ENCODE results near the gene CCDC85B. TPM values are rescaled to one million over a fixed set of nuclear protein-coding genes. Genes with fewer than 3 reads are reported as not detected.

The CCDC85B gene
- polyA plus RNA-seq, 3 donors, result 20.8 to 35.2 (median 24.4) TPM

GRCh38 chr11:65934014-65934413 lies 43.5 kb downstream of the CCDC85B start:
- Histone ChIP-seq H3K27ac (ENCODE audit: low read depth in 1 of 2, low read length in 2 of 2) (no peak overlapping the region), H3K4me1 (ENCODE audit: control insufficient read depth in 1 of 2, insufficient read depth in 2 of 2, low read length in 2 of 2) (peaks cover 0 to under 1% of the 10 kb centered on the region in 2 donors), H3K79me2 (ENCODE audit: insufficient read depth, low read length) (no peaks in the 10 kb centered on the region), H3K4me3 (replicated peaks in 1 of 3; ENCODE audit: low read depth in 2 of 3, low read length in 3 of 3) (no peak overlapping the region), H3K27me3 (ENCODE audit: control insufficient read depth in 2 of 2, insufficient read depth in 2 of 2, low read length in 2 of 2) (no peaks in the 10 kb centered on the region), H3K9me3 (replicated peaks in 1 of 2; ENCODE audit: control insufficient read depth in 1 of 2, insufficient read depth in 1 of 2, low read length in 2 of 2) (no peaks in the 10 kb centered on the region), H2AFZ (ENCODE audit: insufficient read depth, low read depth, low read length, poor library complexity, severe bottlenecking) (no peak overlapping the region), H3K36me3 (replicated peaks in 1 of 2; ENCODE audit: control insufficient read depth in 1 of 2, insufficient read depth in 2 of 2, low read length in 2 of 2) (no peaks in the 10 kb centered on the region), H3K9ac (ENCODE audit: insufficient read depth, low read length, poor library complexity, severe bottlenecking) (no peak overlapping the region), H3K4me2 (replicated peaks; ENCODE audit: extremely low read depth, low read length, poor library complexity, severe bottlenecking) (no peak overlapping the region), H4K20me1 (ENCODE audit: insufficient read depth, low read length) (no peaks in the 10 kb centered on the region)
- intact Hi-C loops (cut with micrococcal nuclease), result no loop called here
- Mint-ChIP-seq H3K36me3 (no peaks in the 10 kb centered on the region), H3K9me3 (peaks cover 0 to 5% (median 0%) of the 10 kb centered on the region in 7 donors), H3K27me3 (ENCODE audit: low read depth in 3 of 3) (peaks cover 1 to 11% (median 3%) of the 10 kb centered on the region in 3 donors), H3K4me1 (peaks cover 12% of the 10 kb centered on the region), H3K27ac (no peak overlapping the region), H3K4me3 (no peak overlapping the region)
- no CpG with 5 or more reads among the region's 4 CpGs for WGBS (ENCODE audit: insufficient coverage)
- no peak for TF ChIP-seq CTCF (IDR thresholded peaks at IDR 0.05)
- DNase-seq, result no peak

- Histone ChIP-seq H3K9me3 (replicated peaks in 1 of 2; ENCODE audit: control insufficient read depth in 1 of 2, insufficient read depth in 1 of 2, low read length in 2 of 2) (no peaks in the 10 kb centered on the region), H3K9ac (ENCODE audit: insufficient read depth, low read length, poor library complexity, severe bottlenecking) (no peak overlapping the region), H4K20me1 (ENCODE audit: insufficient read depth, low read length) (no peaks in the 10 kb centered on the region), H3K4me2 (replicated peaks; ENCODE audit: extremely low read depth, low read length, poor library complexity, severe bottlenecking) (no peak overlapping the region), H3K27me3 (ENCODE audit: control insufficient read depth in 2 of 2, insufficient read depth in 2 of 2, low read length in 2 of 2) (no peaks in the 10 kb centered on the region), H3K27ac (ENCODE audit: low read depth in 1 of 2, low read length in 2 of 2) (no peak overlapping the region), H2AFZ (ENCODE audit: insufficient read depth, low read depth, low read length, poor library complexity, severe bottlenecking) (no peak overlapping the region), H3K4me1 (ENCODE audit: control insufficient read depth in 1 of 2, insufficient read depth in 2 of 2, low read length in 2 of 2) (peaks cover 27 to 30% of the 10 kb centered on the region in 2 donors), H3K36me3 (replicated peaks in 1 of 2; ENCODE audit: control insufficient read depth in 1 of 2, insufficient read depth in 2 of 2, low read length in 2 of 2) (no peaks in the 10 kb centered on the region), H3K4me3 (replicated peaks in 1 of 3; ENCODE audit: low read depth in 2 of 3, low read length in 3 of 3) (no peak overlapping the region), H3K79me2 (ENCODE audit: insufficient read depth, low read length) (no peaks in the 10 kb centered on the region)
- intact Hi-C loops (cut with micrococcal nuclease), result no loop called here
- Mint-ChIP-seq H3K27ac (no peak overlapping the region), H3K36me3 (no peaks in the 10 kb centered on the region), H3K4me3 (no peak overlapping the region), H3K9me3 (peaks cover 0 to 9% (median 0%) of the 10 kb centered on the region in 7 donors), H3K27me3 (ENCODE audit: low read depth in 3 of 3) (peaks cover 1 to 11% (median 1%) of the 10 kb centered on the region in 3 donors), H3K4me1 (peaks cover 33% of the 10 kb centered on the region)
- 58% methylated on average over 3 of the region's 4 CpGs for WGBS (ENCODE audit: insufficient coverage)
- TF ChIP-seq CTCF (IDR thresholded peaks at IDR 0.05), result no peak
- no peak for DNase-seq
These were observed 47.3 kb downstream of the CCDC85B start for GRCh38 chr11:65937766-65938165.

Other genes starting within 250 kb of the CCDC85B start
- gene RELA, start 227.8 kb upstream of the CCDC85B start, polyA plus RNA-seq, result 10 to 100 TPM; 21.3 to 67.9 (median 30.9) TPM
- gene KAT5, start 178.4 kb upstream of the CCDC85B start, polyA plus RNA-seq, result 10 to 100 TPM; 32.5 to 48.7 (median 33.1) TPM
- gene RNASEH2C, start 169.9 kb upstream of the CCDC85B start, polyA plus RNA-seq, result 100 to 1,000 TPM in 1 of 3 donors, 10 to 100 TPM in 2; 33.3 to 131 (median 95.2) TPM
- gene AP5B1, start 109.7 kb upstream of the CCDC85B start, polyA plus RNA-seq, result 10 to 100 TPM; 33.7 to 46.4 (median 35.1) TPM
- under 1 TPM in 1 of 3 donors, not detected in 2; 0.08 TPM for gene OVOL1, start 103.6 kb upstream of the CCDC85B start, polyA plus RNA-seq
- under 1 TPM; 0.07 to 0.40 (median 0.12) TPM for gene SNX32, start 56.7 kb upstream of the CCDC85B start, polyA plus RNA-seq
- 1,000 to 10,000 TPM; 1,281 to 2,233 (median 1,889) TPM for gene CFL1, start 32.5 kb upstream of the CCDC85B start, polyA plus RNA-seq
- gene MUS81, start 30.2 kb upstream of the CCDC85B start, polyA plus RNA-seq, result 10 to 100 TPM; 15.0 to 87.5 (median 16.4) TPM
- gene EFEMP2, start 17.9 kb upstream of the CCDC85B start, polyA plus RNA-seq, result 10 to 100 TPM in 1 of 3 donors, under 1 TPM in 1, not detected in 1; 0.44 to 14.7 TPM
- 1 to 10 TPM in 1 of 3 donors, under 1 TPM in 2; 0.71 to 1.3 (median 0.78) TPM for gene CTSW, start 10.8 kb upstream of the CCDC85B start, polyA plus RNA-seq
- 100 to 1,000 TPM in 2 of 3 donors, 10 to 100 TPM in 1; 79.1 to 109 (median 101) TPM for gene FIBP, start 2.2 kb upstream of the CCDC85B start, polyA plus RNA-seq
- 10 to 100 TPM in 1 of 3 donors, 1 to 10 TPM in 2; 2.5 to 28.2 (median 2.5) TPM for gene FOSL1, start 9.7 kb downstream of the CCDC85B start, polyA plus RNA-seq
- 10 to 100 TPM; 21.8 to 31.5 (median 22.8) TPM for gene C11orf68, start 28.4 kb downstream of the CCDC85B start, polyA plus RNA-seq
- gene DRAP1, start 28.8 kb downstream of the CCDC85B start, polyA plus RNA-seq, result 10 to 100 TPM; 68.3 to 97.2 (median 72.1) TPM
- under 1 TPM in 2 of 3 donors, not detected in 1; 0.67 to 0.71 TPM for gene TSGA10IP, start 54.8 kb downstream of the CCDC85B start, polyA plus RNA-seq
- 10 to 100 TPM in 2 of 3 donors, 1 to 10 TPM in 1; 8.9 to 52.8 (median 16.1) TPM for gene SART1, start 71.1 kb downstream of the CCDC85B start, polyA plus RNA-seq
- gene EIF1AD, start 111.5 kb downstream of the CCDC85B start, polyA plus RNA-seq, result 10 to 100 TPM; 16.4 to 23.1 (median 18.2) TPM
- 100 to 1,000 TPM in 2 of 3 donors, 10 to 100 TPM in 1; 79.9 to 175 (median 142) TPM for gene BANF1, start 111.8 kb downstream of the CCDC85B start, polyA plus RNA-seq
- gene CST6, start 121.3 kb downstream of the CCDC85B start, polyA plus RNA-seq, result under 1 TPM in 1 of 3 donors, not detected in 2; 0.41 TPM
- 10 to 100 TPM; 15.4 to 24.1 (median 22.0) TPM for gene CATSPER1, start 135.8 kb downstream of the CCDC85B start, polyA plus RNA-seq
- gene GAL3ST3, start 158.5 kb downstream of the CCDC85B start, polyA plus RNA-seq, result not detected
- 100 to 1,000 TPM in 1 of 3 donors, 10 to 100 TPM in 2; 32.1 to 107 (median 52.6) TPM for gene SF3B2, start 161.7 kb downstream of the CCDC85B start, polyA plus RNA-seq
- gene PACS1, start 179.6 kb downstream of the CCDC85B start, polyA plus RNA-seq, result 10 to 100 TPM in 2 of 3 donors, 1 to 10 TPM in 1; 8.1 to 36.8 (median 12.4) TPM